ENCODE measurements around the gene NCOA3.

NCOA3 gene

DNA sequence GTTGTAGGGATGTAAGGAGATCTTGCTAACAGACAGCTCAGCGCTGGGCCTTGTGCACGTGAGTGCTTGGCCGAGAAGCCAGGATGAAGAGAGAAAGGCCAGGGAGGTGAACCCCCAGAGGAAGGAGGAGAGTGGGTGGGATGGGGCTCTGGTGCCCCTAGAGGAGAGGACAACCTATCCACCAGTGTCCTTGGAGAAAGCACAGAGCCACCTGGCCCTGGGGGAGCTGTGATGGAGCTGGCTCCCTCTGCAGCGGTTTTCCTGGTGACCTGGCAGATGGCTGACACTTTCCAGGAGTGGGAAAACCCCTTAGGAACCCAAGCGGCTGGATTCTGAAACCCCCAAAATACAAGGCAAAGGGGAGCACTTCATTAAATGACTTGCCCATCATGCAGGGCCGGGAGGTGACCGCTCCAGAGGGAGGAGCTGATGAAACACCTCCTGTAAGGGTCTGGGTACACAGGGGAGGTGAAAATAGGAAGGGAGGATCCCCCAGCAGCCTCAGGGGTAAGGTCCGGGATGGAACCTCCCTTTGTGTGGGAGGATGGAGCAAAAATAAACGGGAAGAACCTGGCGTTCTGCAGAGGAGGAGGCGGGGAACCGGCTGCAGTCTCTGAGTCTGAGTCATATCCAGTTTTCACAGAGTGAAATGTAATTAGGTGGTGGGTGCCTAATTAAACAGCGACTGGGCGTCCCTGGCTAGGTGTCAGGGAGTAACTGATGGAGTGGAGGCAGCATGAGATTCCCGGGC is 203.2 kb downstream of the NCOA3 start:
- no peak for DNase-seq (ENCODE audit: low read depth in 2 of 2)

GRCh38 chr20:47705497-47705856 is 203.8 kb downstream of the NCOA3 start:
- no peak for DNase-seq (ENCODE audit: low read depth in 2 of 2)

DNA sequence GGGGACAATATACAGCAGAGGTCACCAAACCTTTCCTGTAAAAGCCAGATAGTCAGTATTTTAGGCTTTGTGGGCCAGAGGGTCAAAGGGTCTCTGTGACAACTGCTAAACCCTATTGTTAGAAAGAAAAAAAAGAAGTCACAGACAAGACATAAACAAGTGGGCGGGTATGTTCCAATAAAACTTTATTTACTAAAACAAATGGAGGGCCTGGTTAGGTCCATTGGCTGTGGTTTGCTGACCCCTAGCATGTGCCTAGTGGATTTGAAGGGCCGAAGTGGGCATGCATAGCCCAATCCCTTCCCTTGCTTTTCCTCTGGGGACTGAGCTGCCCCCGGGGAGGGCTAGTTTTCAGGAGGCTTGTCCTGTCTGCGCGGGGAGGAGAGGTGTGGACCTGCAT is 204.7 kb downstream of the NCOA3 start:
- DNase-seq (ENCODE audit: low read depth in 2 of 2) = no peak
